Sigmoid colon (tissue), 4 donors: ENCODE measurements around the gene ARHGEF1.

Source experiments
- EP300 ChIP-seq, 4 donors: sonication (generic); formaldehyde crosslinking; IDR thresholded peaks; one replicate each; pipeline ENCODE4 v1.6.1; 2017; ENCODE audit warnings: antibody characterized with exemption in 4 of 4
- POLR2A ChIP-seq, 2 donors: fragments of 450-650 bp; IDR thresholded peaks; one replicate each; pipeline ENCODE4 v1.6.1; 2016; ENCODE audit warnings: antibody characterized with exemption in 2 of 2, mild to moderate bottlenecking in 2 of 2, moderate library complexity in 2 of 2
- TF ChIP-seq, protein P1 (sequence below), 4 experiments: fragments of 450-650 bp in 3 of 4; fragments of 200-600 bp in 1 of 4; IDR thresholded peaks; one replicate each; pipeline ENCODE4 v1.5.1; 2016 to 2019; ENCODE audit warnings: antibody characterized with exemption in 4 of 4, mild to moderate bottlenecking in 3 of 4, moderate library complexity in 2 of 4

DNA sequence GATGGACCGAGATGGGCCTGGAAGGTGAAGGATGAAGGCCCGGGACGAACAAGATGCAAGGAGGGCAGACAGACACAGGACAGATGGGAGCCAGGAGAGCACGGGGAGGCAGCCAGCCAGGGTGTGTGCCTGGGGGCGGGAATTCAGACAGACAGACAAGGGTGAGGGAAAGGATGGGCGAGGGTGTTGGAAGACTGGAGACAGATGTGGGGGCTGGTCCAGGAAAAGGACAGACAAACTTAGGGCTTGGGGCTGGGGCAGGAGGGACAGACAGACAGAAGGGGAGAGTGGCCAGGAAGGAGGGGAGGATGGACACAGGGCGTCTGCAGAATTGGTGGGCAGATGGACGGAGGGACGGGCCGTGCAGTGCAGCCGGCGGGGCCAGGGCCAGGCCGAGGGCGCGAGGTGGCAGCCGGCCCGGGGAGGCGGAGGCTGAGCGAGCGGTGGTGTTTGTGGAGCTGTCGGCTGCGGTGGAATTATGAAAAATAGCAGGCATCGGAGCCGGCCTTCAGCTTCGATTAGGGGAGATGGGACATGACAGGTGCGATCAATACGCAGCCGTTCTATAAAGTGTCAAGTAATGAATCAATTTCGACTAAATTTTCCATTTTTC lies 49.8 kb downstream of the ARHGEF1 start:
- TF ChIP-seq, protein P1, sequence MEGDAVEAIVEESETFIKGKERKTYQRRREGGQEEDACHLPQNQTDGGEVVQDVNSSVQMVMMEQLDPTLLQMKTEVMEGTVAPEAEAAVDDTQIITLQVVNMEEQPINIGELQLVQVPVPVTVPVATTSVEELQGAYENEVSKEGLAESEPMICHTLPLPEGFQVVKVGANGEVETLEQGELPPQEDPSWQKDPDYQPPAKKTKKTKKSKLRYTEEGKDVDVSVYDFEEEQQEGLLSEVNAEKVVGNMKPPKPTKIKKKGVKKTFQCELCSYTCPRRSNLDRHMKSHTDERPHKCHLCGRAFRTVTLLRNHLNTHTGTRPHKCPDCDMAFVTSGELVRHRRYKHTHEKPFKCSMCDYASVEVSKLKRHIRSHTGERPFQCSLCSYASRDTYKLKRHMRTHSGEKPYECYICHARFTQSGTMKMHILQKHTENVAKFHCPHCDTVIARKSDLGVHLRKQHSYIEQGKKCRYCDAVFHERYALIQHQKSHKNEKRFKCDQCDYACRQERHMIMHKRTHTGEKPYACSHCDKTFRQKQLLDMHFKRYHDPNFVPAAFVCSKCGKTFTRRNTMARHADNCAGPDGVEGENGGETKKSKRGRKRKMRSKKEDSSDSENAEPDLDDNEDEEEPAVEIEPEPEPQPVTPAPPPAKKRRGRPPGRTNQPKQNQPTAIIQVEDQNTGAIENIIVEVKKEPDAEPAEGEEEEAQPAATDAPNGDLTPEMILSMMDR (IDR thresholded peaks at IDR 0.05): no peak
- TF ChIP-seq EP300 (IDR thresholded peaks at IDR 0.05): no peak
- no peak for TF ChIP-seq POLR2A (IDR thresholded peaks at IDR 0.05)
